ENCODE results near the gene ASIC2.

Gene ASIC2

GRCh38 chr17:33113276-33113990, 179.7 kb downstream of the ASIC2 start:
- DNase-seq (ENCODE audit: low read depth), result no peak

- no peak for DNase-seq (ENCODE audit: low read depth)
Measured at GRCh38 chr17:33112763-33113162, 180.3 kb downstream of the ASIC2 start.

GRCh38 chr17:33109336-33110072, 183.6 kb downstream of the ASIC2 start:
- DNase-seq (ENCODE audit: low read depth), result no peak

GRCh38 chr17:33106525-33107165, 186.4 kb downstream of the ASIC2 start:
- no peak for DNase-seq (ENCODE audit: low read depth)

GRCh38 chr17:33105911-33106310, 187.2 kb downstream of the ASIC2 start:
- no peak for DNase-seq (ENCODE audit: low read depth)

- DNase-seq (ENCODE audit: low read depth), result no peak
Measured at GRCh38 chr17:33099906-33100305, 193.2 kb downstream of the ASIC2 start.

- no peak for DNase-seq (ENCODE audit: low read depth)
Measured at GRCh38 chr17:33099252-33099651, 193.8 kb downstream of the ASIC2 start.

GRCh38 chr17:33097411-33097810, 195.7 kb downstream of the ASIC2 start:
- DNase-seq (ENCODE audit: low read depth), result no peak

- DNase-seq (ENCODE audit: low read depth), result no peak
Measured at GRCh38 chr17:33096161-33096560, 196.9 kb downstream of the ASIC2 start.

- no peak for DNase-seq (ENCODE audit: low read depth)
Measured at GRCh38 chr17:33091271-33091670, 201.8 kb downstream of the ASIC2 start.

- no peak for DNase-seq (ENCODE audit: low read depth)
Measured at GRCh38 chr17:33090806-33091205, 202.3 kb downstream of the ASIC2 start.

GRCh38 chr17:33086878-33087277, 206.2 kb downstream of the ASIC2 start:
- no peak for DNase-seq (ENCODE audit: low read depth)

GRCh38 chr17:33086041-33086440, 207.1 kb downstream of the ASIC2 start:
- no peak for DNase-seq (ENCODE audit: low read depth)

- no peak for DNase-seq (ENCODE audit: low read depth)
Measured at GRCh38 chr17:33085256-33085655, 207.8 kb downstream of the ASIC2 start.

GRCh38 chr17:33084755-33085154, 208.3 kb downstream of the ASIC2 start:
- no peak for DNase-seq (ENCODE audit: low read depth)

- DNase-seq (ENCODE audit: low read depth), result no peak
Measured at GRCh38 chr17:33082529-33083173, 210.4 kb downstream of the ASIC2 start.

GRCh38 chr17:33080091-33080490, 213.0 kb downstream of the ASIC2 start:
- DNase-seq (ENCODE audit: low read depth), result no peak

GRCh38 chr17:33079201-33079600, 213.9 kb downstream of the ASIC2 start:
- no peak for DNase-seq (ENCODE audit: low read depth)

- no peak for DNase-seq (ENCODE audit: low read depth)
Measured at GRCh38 chr17:33076979-33077378, 216.1 kb downstream of the ASIC2 start.

- no peak for DNase-seq (ENCODE audit: low read depth)
Measured at GRCh38 chr17:33073416-33073815, 219.7 kb downstream of the ASIC2 start.

- no peak for DNase-seq (ENCODE audit: low read depth)
Measured at GRCh38 chr17:33072421-33073161, 220.5 kb downstream of the ASIC2 start.

GRCh38 chr17:33071656-33072055, 221.4 kb downstream of the ASIC2 start:
- DNase-seq (ENCODE audit: low read depth), result no peak
